Measurements from ENCODE around the gene NRSN2.

GRCh38 chr20:316316-317068, 30.4 kb upstream of the NRSN2 start:
- no peak for TF ChIP-seq EZH2 (IDR thresholded peaks at IDR 0.05; ENCODE audit: borderline replicate concordance, insufficient read depth, low read depth, low read length, poor library complexity, severe bottlenecking)
- TF ChIP-seq, protein P1, sequence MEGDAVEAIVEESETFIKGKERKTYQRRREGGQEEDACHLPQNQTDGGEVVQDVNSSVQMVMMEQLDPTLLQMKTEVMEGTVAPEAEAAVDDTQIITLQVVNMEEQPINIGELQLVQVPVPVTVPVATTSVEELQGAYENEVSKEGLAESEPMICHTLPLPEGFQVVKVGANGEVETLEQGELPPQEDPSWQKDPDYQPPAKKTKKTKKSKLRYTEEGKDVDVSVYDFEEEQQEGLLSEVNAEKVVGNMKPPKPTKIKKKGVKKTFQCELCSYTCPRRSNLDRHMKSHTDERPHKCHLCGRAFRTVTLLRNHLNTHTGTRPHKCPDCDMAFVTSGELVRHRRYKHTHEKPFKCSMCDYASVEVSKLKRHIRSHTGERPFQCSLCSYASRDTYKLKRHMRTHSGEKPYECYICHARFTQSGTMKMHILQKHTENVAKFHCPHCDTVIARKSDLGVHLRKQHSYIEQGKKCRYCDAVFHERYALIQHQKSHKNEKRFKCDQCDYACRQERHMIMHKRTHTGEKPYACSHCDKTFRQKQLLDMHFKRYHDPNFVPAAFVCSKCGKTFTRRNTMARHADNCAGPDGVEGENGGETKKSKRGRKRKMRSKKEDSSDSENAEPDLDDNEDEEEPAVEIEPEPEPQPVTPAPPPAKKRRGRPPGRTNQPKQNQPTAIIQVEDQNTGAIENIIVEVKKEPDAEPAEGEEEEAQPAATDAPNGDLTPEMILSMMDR (IDR thresholded peaks at IDR 0.05): no peak
